ENCODE data around the gene B3GNT8. TPM values are rescaled to one million over a fixed set of nuclear protein-coding genes. Genes with fewer than 3 reads are reported as not detected.
"Not testable (repeated sequence)": the region's sequence is repeated elsewhere in the genome, so short reads cannot be mapped to it uniquely, and the experiment has no call there.

B3GNT8 gene
- 0.59 TPM for polyA plus RNA-seq

DNA sequence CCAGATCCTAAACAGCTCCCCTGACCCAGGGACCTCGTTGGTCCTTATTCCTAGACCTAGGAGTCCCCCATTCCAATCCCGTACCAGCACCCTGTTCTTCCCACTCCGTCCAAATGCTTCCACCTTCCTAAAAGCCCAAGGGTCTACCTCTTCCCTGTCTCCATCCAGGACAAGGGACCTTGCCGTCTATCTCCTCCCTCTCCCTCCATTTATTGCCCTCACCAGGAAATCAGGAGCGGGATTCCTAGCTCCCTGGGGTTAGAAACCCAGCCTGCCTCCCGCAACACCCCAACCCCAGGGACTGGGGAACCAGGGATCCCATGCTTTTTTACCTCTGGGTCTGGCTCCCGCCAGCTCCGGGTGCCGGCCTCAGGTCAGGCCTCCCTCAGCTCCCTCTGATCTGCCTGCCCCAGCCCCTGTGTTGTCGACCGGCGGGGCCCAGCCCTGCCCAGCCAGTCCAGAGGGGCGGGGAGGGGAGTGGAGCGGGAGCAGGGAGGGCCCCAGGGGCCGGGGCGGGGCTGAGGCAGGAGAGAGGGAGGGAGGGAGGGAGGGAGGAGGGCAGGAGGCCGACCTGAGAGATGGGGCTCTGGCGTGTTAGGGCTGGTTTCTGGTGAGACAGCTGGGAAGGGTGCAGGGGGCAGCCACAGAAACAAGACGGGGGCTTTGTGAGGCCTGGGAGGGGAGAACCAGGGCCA is at the start of gene B3GNT8:
B3GNT8 (minus strand) TSS at position 423 of the 695 bp plus-strand sequence. CDS start 596 bp downstream, outside the sequence.
- peaks cover 4% of the 10 kb centered on the region for H3K36me3 Mint-ChIP-seq
- peaks cover 0 to 9% (median 7%) of the 10 kb centered on the region in 3 donors for H3K4me1 Mint-ChIP-seq
- no peaks in the 10 kb centered on the region for H3K9me3 Mint-ChIP-seq
- no peaks in the 10 kb centered on the region for H3K27me3 Mint-ChIP-seq
- peak within 1 kb of the TSS in 2 of 4 donors; percentile 74 to 87 for H3K4me3 Mint-ChIP-seq
- H3K27ac Mint-ChIP-seq: no peak within 1 kb of the TSS

DNA sequence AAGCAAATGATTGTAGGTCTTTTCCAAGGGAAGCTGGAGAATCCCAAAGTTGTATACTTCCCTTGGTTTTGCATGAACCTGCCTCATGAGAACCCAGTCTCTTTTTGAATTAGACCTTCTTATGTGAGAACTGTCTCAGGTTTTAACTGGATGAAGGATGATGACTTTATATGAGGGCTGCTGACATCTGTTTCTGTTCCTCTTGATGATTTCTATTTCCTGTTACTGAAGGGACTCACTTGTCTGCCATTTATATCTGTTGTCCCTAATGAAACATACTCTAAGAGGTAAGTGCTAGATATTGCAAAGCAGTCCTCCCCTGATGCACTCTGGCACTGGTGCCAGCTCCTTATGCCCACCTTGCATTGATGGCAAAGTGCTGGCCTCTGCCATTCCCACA is 49.4 kb upstream of the B3GNT8 start:
- Mint-ChIP-seq H3K27me3 (peaks cover 12% of the 10 kb centered on the region), H3K27ac (no peak overlapping the region), H3K36me3 (peaks cover 3% of the 10 kb centered on the region), H3K4me1 (peaks cover 7 to 10% (median 8%) of the 10 kb centered on the region in 3 donors), H3K4me3 (peak overlapping the region in 1 of 4 donors; percentile 56), H3K9me3 (peaks cover 0 to 2% (median 0%) of the 10 kb centered on the region in 3 donors)

DNA sequence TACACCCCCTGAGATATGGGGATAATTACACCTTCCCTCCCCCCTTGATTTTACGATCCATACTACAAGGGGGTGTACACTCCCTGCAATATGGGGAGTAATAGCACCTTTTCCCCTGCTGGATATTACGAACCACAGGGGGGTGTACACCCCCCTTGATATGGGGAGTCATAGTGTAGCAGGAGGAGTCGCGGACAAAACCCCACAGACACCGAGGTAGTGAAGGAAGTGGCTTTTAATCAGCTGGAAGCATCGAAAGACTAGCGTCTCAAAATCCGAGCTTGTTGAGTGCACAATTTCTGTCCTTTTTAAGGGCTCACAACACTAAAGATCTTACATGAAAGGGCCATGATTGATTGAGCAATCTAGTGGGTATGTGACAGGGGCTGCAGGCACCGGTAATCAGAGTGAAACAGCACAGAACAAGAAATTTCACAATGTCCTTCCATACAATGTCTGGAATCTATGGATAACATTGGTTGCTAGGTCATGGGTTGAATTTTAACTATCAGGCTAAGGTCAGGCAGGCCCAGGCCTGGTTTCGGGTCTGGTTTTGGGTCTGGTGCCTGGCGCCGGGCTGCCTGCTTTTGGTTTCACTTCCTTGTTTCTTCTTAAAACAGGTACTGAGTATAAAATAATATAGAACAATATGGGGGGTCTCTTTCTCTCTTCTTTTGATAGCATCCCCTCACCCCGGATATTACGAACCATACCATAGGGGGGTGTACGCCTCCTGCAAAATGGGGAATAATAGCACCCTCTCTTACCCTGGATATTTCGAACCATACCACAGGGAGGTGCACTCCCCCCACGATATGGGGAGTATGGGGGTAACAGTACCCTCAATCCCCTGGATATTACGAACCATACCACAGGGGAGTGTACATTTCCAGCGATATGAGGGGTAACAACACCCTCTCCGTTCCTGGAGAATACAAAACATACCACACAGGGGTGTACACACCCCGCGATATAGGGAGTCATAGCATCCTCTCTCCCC is 36.4 kb upstream of the B3GNT8 start:
- Mint-ChIP-seq H3K4me1 (peaks cover 15 to 30% (median 22%) of the 10 kb centered on the region in 3 donors), H3K27ac (peak overlapping the region; percentile 83 to 95 (median 89)), H3K4me3 (peak overlapping the region; percentile 16 to 81 (median 54))
- not testable (repeated sequence) for H3K27me3 Mint-ChIP-seq, H3K36me3 Mint-ChIP-seq, H3K9me3 Mint-ChIP-seq

- Mint-ChIP-seq H3K27me3 (no peaks in the 10 kb centered on the region), H3K4me3 (no peak overlapping the region), H3K27ac (peak overlapping the region; percentile 83 to 95 (median 89)), H3K4me1 (peaks cover 18 to 30% (median 23%) of the 10 kb centered on the region in 3 donors), H3K9me3 (no peaks in the 10 kb centered on the region), H3K36me3 (no peaks in the 10 kb centered on the region)
Measured at GRCh38 chr19:41462497-41462896, 35.3 kb upstream of the B3GNT8 start.

DNA sequence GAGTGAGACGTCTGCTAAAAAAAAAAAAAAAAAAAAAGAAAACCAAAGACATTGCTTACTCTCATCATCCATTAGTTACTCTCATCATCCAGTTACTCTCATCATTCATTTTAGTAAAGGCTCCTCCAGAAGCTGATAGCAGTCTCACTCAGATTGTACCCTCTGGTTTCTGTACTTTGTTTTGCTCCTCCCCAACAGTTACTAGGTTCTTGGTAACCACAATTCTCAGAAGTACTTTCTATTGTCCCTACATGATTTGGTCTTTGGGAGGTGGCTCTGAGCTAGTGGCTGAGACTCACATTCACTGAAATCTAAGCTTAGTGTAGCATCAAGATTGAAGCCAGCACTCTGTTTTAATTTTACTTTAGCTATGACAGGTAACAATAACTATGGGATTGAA is 30.1 kb upstream of the B3GNT8 start:
- peak overlapping the region in 1 of 3 donors; percentile 56 for H3K27ac Mint-ChIP-seq

GRCh38 chr19:41456342-41456918 is 29.3 kb upstream of the B3GNT8 start:
- Mint-ChIP-seq H3K9me3 (peaks cover 0 to 1% (median 0%) of the 10 kb centered on the region in 3 donors), H3K4me3 (no peak overlapping the region), H3K27ac (no peak overlapping the region), H3K4me1 (peaks cover 30 to 35% (median 34%) of the 10 kb centered on the region in 3 donors), H3K36me3 (peaks cover 2% of the 10 kb centered on the region), H3K27me3 (no peaks in the 10 kb centered on the region)

More for the DNA sequence above, 30.1 kb upstream of the B3GNT8 start:
- H3K4me3 Mint-ChIP-seq: peak overlapping the region in 3 of 4 donors; percentile 3 to 71 (median 26)
- H3K4me1 Mint-ChIP-seq: peaks cover 28 to 37% (median 37%) of the 10 kb centered on the region in 3 donors
- peaks cover 0 to 1% (median 0%) of the 10 kb centered on the region in 3 donors for H3K9me3 Mint-ChIP-seq
- peaks cover 2% of the 10 kb centered on the region for H3K36me3 Mint-ChIP-seq
- no peaks in the 10 kb centered on the region for H3K27me3 Mint-ChIP-seq

DNA sequence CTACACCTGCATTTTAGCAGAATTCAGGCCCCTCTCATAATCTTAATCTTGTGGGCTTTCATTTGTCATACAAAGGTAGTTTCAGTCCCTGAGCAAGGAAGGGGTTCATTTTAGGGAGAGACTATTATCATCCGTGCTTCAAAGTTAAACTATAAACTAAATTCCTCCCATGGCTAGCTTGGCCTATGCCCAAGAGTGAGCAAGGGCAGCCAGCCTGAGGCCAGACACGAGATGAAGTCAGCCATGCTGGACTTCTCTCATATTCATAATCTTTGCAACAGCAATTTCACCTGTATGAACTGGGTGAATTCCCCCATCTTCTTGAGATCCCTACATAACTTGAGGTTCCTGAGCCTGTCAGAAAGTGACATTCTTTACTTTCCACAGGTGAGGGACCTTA is 28.8 kb upstream of the B3GNT8 start:
- Mint-ChIP-seq H3K36me3 (peaks cover 2% of the 10 kb centered on the region), H3K27me3 (no peaks in the 10 kb centered on the region), H3K9me3 (peaks cover 0 to 1% (median 0%) of the 10 kb centered on the region in 3 donors), H3K4me3 (peak overlapping the region in 1 of 4 donors; percentile 47), H3K27ac (no peak overlapping the region), H3K4me1 (peaks cover 30 to 35% (median 34%) of the 10 kb centered on the region in 3 donors)

GRCh38 chr19:41452584-41453275 is 25.6 kb upstream of the B3GNT8 start:
- Mint-ChIP-seq H3K4me1 (peaks cover 35 to 42% (median 39%) of the 10 kb centered on the region in 3 donors), H3K36me3 (peaks cover 2% of the 10 kb centered on the region), H3K27me3 (peaks cover 2% of the 10 kb centered on the region), H3K9me3 (peaks cover 0 to 1% (median 0%) of the 10 kb centered on the region in 3 donors), H3K4me3 (peak overlapping the region in 2 of 4 donors; percentile 55 to 81), H3K27ac (peak overlapping the region in 2 of 3 donors; percentile 48 to 76)

GRCh38 chr19:41449865-41450178 is 22.6 kb upstream of the B3GNT8 start:
- peaks cover 4% of the 10 kb centered on the region for H3K27me3 Mint-ChIP-seq
- H3K4me1 Mint-ChIP-seq: peaks cover 18 to 29% (median 25%) of the 10 kb centered on the region in 3 donors
- peaks cover 1% of the 10 kb centered on the region for H3K36me3 Mint-ChIP-seq
- H3K9me3 Mint-ChIP-seq: no peaks in the 10 kb centered on the region
- H3K27ac Mint-ChIP-seq: peak overlapping the region in 1 of 3 donors; percentile 46
- peak overlapping the region in 1 of 4 donors; percentile 79 for H3K4me3 Mint-ChIP-seq

DNA sequence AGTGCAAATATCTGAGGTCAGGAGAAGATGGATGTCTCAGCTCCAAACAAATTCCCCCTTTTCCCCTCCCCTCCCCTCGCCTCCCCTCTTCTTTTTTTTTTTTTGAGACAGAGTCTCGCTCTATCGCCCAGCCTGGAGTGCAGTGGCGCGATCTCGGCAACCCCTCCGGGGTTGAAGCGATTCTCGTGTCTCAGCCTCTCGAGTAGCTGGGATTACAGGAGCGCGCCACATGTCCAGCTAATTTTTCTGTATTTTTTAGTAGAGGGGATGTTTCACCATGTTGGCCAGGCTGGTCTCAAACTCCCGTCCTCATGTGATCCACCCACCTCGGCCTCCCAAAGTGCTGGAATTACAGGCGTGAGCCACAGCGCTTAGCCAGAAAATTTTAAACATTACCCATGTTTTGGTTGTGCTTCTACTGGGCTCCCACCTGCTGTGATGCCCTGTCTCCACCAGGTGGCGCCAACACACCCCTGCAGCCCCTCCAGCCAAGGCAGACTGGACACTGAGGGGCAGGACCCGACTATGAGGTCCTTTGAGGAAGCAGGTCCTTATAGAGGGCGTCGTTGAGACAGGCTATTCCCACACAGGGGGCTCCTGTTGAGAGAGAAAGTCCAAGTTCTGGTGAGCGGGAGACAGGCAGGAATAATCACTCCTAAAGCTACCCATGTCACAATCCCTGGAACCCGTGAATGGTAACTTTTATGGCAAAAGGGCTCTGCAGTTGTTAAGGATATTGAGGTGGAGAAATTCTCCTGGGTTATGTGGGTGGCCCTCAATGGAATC is 22.1 kb upstream of the B3GNT8 start:
- peak overlapping the region; percentile 29 to 96 (median 87) for H3K4me3 Mint-ChIP-seq
- peaks cover 4% of the 10 kb centered on the region for H3K27me3 Mint-ChIP-seq
- peak overlapping the region in 2 of 3 donors; percentile 24 to 27 for H3K27ac Mint-ChIP-seq
- H3K4me1 Mint-ChIP-seq: peaks cover 13 to 25% (median 20%) of the 10 kb centered on the region in 3 donors
- no peaks in the 10 kb centered on the region for H3K9me3 Mint-ChIP-seq
- H3K36me3 Mint-ChIP-seq: peaks cover 1% of the 10 kb centered on the region

DNA sequence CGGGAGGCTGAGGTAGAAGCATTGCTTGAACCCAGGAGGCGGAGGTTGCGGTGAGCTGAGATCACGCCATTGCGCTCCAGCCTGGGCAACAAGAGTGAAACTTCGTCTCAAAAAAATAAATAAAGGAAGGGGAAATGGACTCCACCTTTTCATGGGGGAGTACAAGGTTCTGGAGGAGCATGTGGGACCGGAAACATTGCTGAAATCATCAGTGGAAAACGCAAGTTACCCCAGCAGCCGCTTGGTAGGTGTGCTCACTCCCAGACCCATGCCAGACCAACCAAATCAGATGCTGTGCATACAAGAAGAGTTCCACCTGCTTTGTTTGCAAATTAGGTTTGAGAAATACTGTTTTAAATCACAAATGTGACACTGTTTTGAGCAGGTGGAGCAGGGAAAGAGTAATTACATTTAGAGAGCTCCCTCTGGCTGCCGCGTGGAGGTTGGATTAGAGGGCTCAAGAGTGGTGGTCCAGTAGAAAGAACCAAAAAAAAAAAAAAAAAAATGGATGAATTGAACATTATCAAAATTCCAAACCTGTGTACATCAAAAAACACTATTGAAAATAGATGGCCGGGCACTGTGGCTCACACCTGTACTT is 20.7 kb upstream of the B3GNT8 start:
- Mint-ChIP-seq H3K4me3 (no peak overlapping the region), H3K36me3 (peaks cover 1% of the 10 kb centered on the region), H3K4me1 (peaks cover 4 to 16% (median 10%) of the 10 kb centered on the region in 3 donors), H3K27ac (no peak overlapping the region), H3K27me3 (peaks cover 8% of the 10 kb centered on the region), H3K9me3 (no peaks in the 10 kb centered on the region)

DNA sequence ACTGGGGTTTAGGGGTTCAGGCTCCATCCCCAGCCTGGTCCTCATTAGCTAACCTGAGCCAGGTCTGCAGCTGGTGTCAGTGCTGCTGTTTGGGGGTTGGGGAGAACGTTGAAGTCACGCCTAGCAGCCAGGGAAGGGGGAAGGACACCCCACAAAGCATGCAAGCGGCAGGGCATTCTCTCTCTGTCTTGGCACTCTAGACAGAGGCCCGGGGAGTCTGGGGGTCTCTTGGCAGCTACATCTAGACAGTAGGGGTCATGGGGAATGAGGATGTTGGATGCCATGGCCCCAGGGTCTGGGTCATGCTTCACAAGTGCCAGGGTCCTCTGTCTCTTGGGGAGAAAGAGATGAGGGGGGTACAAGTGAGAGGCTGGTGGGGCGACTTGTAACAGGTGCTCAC is 18.4 kb upstream of the B3GNT8 start:
- no peaks in the 10 kb centered on the region for H3K9me3 Mint-ChIP-seq
- H3K27me3 Mint-ChIP-seq: peaks cover 8% of the 10 kb centered on the region
- H3K27ac Mint-ChIP-seq: no peak overlapping the region
- peaks cover 4 to 12% (median 9%) of the 10 kb centered on the region in 3 donors for H3K4me1 Mint-ChIP-seq
- no peak overlapping the region for H3K4me3 Mint-ChIP-seq
- peaks cover 3% of the 10 kb centered on the region for H3K36me3 Mint-ChIP-seq

- no peak overlapping the region for H3K4me3 Mint-ChIP-seq
- H3K9me3 Mint-ChIP-seq: no peaks in the 10 kb centered on the region
- H3K36me3 Mint-ChIP-seq: peaks cover 3% of the 10 kb centered on the region
- H3K27ac Mint-ChIP-seq: peak overlapping the region in 1 of 3 donors; percentile 33
- H3K27me3 Mint-ChIP-seq: peaks cover 7% of the 10 kb centered on the region
- H3K4me1 Mint-ChIP-seq: peaks cover 0 to 7% (median 6%) of the 10 kb centered on the region in 3 donors
Measured at GRCh38 chr19:41443813-41444455, 16.8 kb upstream of the B3GNT8 start.

Data from IgD-negative memory B cell (primary cell).